Kidney epithelial cell (primary cell): ENCODE measurements around the gene ACOX3. TPM values are rescaled to one million over a fixed set of nuclear protein-coding genes. Genes with fewer than 3 reads are reported as not detected.

Experiments used
- DNase-seq: peaks from one replicate; pipeline ENCODE4 v3.0.0-alpha.2; 2010; ENCODE audit warnings: low read depth
- H3K27me3 ChIP-seq: 2 replicates; pipeline ENCODE4 v1.6.0; 2011; ENCODE audit warnings: low read length; ENCODE audit not compliant: control insufficient read depth, insufficient read depth
- H3K36me3 ChIP-seq: 2 replicates; pipeline ENCODE4 v1.5.1; 2011; ENCODE audit warnings: low read length; ENCODE audit not compliant: control insufficient read depth, insufficient read depth
- H3K4me3 ChIP-seq: 2 replicates; pipeline ENCODE4 v1.5.1; 2011; ENCODE audit warnings: low read depth, mild to moderate bottlenecking, control low read depth, low read length
- total RNA-seq: library from RNA; depleted of rRNA; stranded (reverse); fragments of >200 nt; gene quantifications from 2 replicates; pipeline ENCODE4 v1.2.3, GENCODE V29; 2015
- TF ChIP-seq, protein P1 (sequence below): IDR thresholded peaks from 2 replicates; pipeline ENCODE4 v1.5.1; 2011; ENCODE audit warnings: mild to moderate bottlenecking, moderate library complexity, low read length, control low read depth, inconsistent platforms; ENCODE audit not compliant: insufficient read depth, poor library complexity, severe bottlenecking

The ACOX3 gene
- total RNA-seq, 1 donor from 2014 or later = 37.4 TPM

DNA sequence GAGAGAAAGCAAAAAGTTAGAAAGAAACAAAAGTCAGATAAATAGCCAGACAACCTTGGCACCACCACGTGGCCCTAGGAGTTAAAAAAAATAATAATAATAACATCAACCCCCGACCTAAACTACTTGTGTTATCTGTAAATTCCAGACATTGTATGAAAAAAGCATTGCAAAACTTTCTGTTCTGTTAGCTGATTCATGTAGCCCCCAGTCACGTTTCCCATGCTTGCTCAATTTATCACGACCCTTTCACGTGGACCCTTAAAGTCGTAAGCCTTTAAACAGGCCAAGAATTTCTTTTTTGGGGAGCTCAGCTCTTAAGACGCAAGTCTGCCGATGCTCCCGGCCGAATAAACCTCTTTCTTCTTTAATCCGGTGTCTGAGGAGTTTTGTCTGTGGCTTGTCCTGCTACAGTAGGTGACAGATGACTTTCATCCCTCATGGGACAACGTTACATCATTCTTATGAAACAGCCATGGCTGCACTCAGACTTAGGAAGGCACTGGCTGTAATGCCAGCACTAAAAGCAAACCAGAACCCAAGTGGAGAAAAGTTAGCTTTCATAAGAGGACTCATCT is 520 bp downstream of the ACOX3 start:
- no peak for DNase-seq
- TF ChIP-seq, protein P1, sequence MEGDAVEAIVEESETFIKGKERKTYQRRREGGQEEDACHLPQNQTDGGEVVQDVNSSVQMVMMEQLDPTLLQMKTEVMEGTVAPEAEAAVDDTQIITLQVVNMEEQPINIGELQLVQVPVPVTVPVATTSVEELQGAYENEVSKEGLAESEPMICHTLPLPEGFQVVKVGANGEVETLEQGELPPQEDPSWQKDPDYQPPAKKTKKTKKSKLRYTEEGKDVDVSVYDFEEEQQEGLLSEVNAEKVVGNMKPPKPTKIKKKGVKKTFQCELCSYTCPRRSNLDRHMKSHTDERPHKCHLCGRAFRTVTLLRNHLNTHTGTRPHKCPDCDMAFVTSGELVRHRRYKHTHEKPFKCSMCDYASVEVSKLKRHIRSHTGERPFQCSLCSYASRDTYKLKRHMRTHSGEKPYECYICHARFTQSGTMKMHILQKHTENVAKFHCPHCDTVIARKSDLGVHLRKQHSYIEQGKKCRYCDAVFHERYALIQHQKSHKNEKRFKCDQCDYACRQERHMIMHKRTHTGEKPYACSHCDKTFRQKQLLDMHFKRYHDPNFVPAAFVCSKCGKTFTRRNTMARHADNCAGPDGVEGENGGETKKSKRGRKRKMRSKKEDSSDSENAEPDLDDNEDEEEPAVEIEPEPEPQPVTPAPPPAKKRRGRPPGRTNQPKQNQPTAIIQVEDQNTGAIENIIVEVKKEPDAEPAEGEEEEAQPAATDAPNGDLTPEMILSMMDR = no peak
- peak overlapping the region; percentile 84 for H3K4me3 ChIP-seq
- no peaks in the 10 kb centered on the region for H3K36me3 ChIP-seq
- no peaks in the 10 kb centered on the region for H3K27me3 ChIP-seq

DNA sequence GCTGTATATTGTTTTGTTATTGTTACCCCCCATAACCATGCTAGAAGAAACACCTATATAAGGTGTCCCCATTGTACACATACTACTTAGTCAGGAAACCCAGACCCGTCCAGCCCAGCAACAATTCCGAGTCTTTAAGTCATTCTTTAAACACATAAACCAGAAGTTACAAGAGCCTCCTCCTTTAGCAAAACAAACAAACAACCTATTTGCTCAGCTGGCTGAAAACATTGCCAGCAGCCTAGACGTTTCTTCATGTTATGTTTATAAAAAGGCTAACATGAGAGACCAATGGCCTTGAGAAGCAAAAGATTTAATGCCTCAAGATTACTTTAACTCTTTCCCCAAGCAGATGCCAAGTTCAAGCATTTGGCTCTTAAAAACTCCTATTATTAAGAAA is 1.4 kb downstream of the ACOX3 start:
- no peaks in the 10 kb centered on the region for H3K36me3 ChIP-seq
- TF ChIP-seq, protein P1 = no peak
- no peaks in the 10 kb centered on the region for H3K27me3 ChIP-seq
- H3K4me3 ChIP-seq = no peak overlapping the region
- DNase-seq = no peak

DNA sequence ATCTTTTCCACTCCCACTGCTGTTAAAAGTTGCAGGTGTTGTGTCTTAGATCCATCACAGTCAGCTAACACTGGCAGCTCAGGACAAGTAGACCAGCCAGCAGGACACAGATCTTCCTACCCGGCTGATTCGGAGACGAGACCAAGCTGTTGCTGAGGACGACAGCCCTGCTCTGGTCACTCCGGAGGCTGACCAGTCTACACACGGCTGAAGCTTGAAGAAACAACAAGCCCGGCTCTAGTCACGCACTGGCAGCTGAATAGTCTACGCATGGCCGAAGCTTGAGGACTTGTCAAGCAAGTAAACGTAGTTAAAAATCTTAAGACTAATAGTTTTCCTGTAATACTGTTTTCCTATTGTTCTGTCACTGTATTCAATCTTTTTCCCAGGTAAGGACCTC is 1.8 kb downstream of the ACOX3 start:
- TF ChIP-seq, protein P1 = no peak
- Histone ChIP-seq H3K4me3 (no peak overlapping the region), H3K27me3 (no peaks in the 10 kb centered on the region), H3K36me3 (no peaks in the 10 kb centered on the region)
- no peak for DNase-seq

DNA sequence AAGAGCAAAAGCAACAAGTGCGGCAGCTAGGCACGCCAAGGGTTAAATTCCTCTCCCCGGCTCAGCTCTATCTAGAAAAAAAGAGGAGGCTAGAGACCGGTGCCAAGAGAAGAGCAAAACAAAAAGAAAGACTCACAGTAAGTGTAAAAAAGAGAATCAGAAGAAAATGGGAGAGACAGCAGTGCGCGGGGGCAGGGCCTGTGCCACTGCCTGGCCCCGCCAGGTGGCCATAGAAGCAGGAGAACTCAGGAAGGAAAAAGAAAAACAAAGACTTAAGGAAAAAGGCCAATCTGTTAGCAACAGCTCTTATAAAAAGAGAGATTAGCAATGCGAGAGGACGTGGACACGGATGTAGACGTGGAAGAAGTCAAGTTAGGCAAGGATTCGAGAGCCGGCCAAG is 3.2 kb downstream of the ACOX3 start:
- no peak overlapping the region for H3K4me3 ChIP-seq
- no peak for DNase-seq
- TF ChIP-seq, protein P1 = peak; percentile 3
- no peaks in the 10 kb centered on the region for H3K27me3 ChIP-seq
- H3K36me3 ChIP-seq = no peaks in the 10 kb centered on the region

DNA sequence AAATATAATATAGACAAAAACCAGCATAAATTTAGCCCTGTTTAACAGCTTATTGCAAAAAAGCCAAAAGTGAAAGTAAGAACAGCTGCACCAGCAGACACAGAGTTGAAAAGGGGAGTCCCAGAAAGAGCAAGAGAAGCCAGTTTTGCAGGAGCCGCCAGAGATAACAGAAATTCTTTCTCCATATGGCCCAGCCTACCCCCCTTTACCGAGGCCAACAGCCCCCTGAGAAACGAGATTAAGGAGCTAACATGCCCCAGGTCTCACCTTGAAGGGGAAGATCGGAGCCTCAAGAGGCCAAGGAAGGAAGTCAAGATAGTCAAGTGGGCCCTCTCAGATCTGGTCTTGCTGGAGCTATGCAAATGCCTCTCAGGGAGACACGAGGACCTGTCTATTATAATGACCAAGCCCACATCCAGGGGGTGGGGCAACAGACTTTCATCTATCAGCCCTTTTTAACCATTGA is 4.8 kb downstream of the ACOX3 start:
- no peak for DNase-seq
- Histone ChIP-seq H3K36me3 (no peaks in the 10 kb centered on the region), H3K4me3 (no peak overlapping the region), H3K27me3 (no peaks in the 10 kb centered on the region)
- TF ChIP-seq, protein P1 = no peak
